Hepatocyte (in vitro differentiated cells): Measurements from ENCODE around the gene WNT5B. TPM values are rescaled to one million over a fixed set of nuclear protein-coding genes. Genes with fewer than 3 reads are reported as not detected.

Experiments used
- DNase-seq: peaks from one replicate; pipeline ENCODE4 v3.0.0-alpha.2; 2016; ENCODE audit warnings: low spot score
- H2AFZ ChIP-seq: fragments of 200-600 bp; sonication (generic); 2 replicates; pipeline ENCODE4 v1.6.0; 2016; ENCODE audit warnings: antibody characterized with exemption, mild to moderate bottlenecking
- H3K27ac ChIP-seq: fragments of 200-600 bp; sonication (generic); 2 replicates; pipeline ENCODE4 v1.5.1; 2016; ENCODE audit warnings: mild to moderate bottlenecking
- H3K27me3 ChIP-seq: fragments of 200-600 bp; sonication (generic); 2 replicates; pipeline ENCODE4 v1.6.1; 2016
- H3K36me3 ChIP-seq: fragments of 200-600 bp; sonication (generic); replicated peaks from 2 replicates; pipeline ENCODE4 v1.5.1; 2016; ENCODE audit warnings: low read depth; ENCODE audit not compliant: insufficient read depth
- H3K4me1 ChIP-seq: fragments of 200-600 bp; sonication (generic); 2 replicates; pipeline ENCODE4 v1.5.1; 2016; ENCODE audit warnings: mild to moderate bottlenecking, moderate library complexity; ENCODE audit not compliant: insufficient read depth
- H3K4me2 ChIP-seq: fragments of 200-600 bp; sonication (generic); 2 replicates; pipeline ENCODE4 v1.6.0; 2016
- H3K4me3 ChIP-seq: fragments of 200-600 bp; sonication (generic); 2 replicates; pipeline ENCODE4 v1.5.1; 2016; ENCODE audit warnings: mild to moderate bottlenecking
- H3K79me2 ChIP-seq: fragments of 200-600 bp; sonication (generic); 2 replicates; pipeline ENCODE4 v1.6.0; 2017; ENCODE audit warnings: mild to moderate bottlenecking
- H3K9me2 ChIP-seq: fragments of 200-600 bp; sonication (generic); replicated peaks from 2 replicates; pipeline ENCODE4 v1.6.0; 2017; ENCODE audit warnings: mild to moderate bottlenecking; ENCODE audit not compliant: insufficient read depth
- H3K9me3 ChIP-seq: fragments of 200-600 bp; sonication (generic); 2 replicates; pipeline ENCODE4 v1.5.1; 2016; ENCODE audit warnings: low read depth, mild to moderate bottlenecking
- H4K20me1 ChIP-seq: fragments of 200-600 bp; sonication (generic); 2 replicates; pipeline ENCODE4 v1.6.0; 2016; ENCODE audit warnings: mild to moderate bottlenecking; ENCODE audit not compliant: insufficient read depth, poor library complexity, severe bottlenecking
- CTCF ChIP-seq: fragments of 200-600 bp; sonication (generic); IDR thresholded peaks from 2 replicates; pipeline ENCODE4 v1.5.1; 2016; ENCODE audit warnings: antibody characterized with exemption, mild to moderate bottlenecking; ENCODE audit not compliant: poor library complexity
- EZH2 ChIP-seq: fragments of 200-600 bp; sonication (generic); IDR thresholded peaks from 2 replicates; pipeline ENCODE4 v1.6.1; 2016; ENCODE audit warnings: antibody characterized with exemption, mild to moderate bottlenecking, borderline replicate concordance
- EZH2phosphoT487 ChIP-seq: fragments of 200-600 bp; sonication (generic); IDR thresholded peaks from one replicate; pipeline ENCODE4 v1.6.1; 2018; ENCODE audit warnings: antibody characterized with exemption, mild to moderate bottlenecking, low read depth, moderate library complexity; ENCODE audit not compliant: unreplicated experiment, severe bottlenecking
- WGBS: methylation state at CpG from one replicate; pipeline ENCODE4 v1.1.6; 2016; ENCODE audit warnings: low lambda C conversion rate; ENCODE audit errors: missing lambda C conversion rate; 5-methylcytosine and 5-hydroxymethylcytosine counted together
- polyA plus RNA-seq: library from polyadenylated mRNA; unstranded; fragments of >200 nt; fragmentation: Nextera tagmentation; extraction: Ambion mirVana; gene quantifications from 2 replicates; pipeline ENCODE4 v1.2.1, GENCODE V29; 2016
- total RNA-seq: library from RNA; depleted of rRNA; stranded (reverse); fragments of >200 nt; gene quantifications from 2 replicates; pipeline ENCODE4 v1.2.3, GENCODE V29; 2014

The WNT5B gene
- total and polyA plus RNA-seq, 2 experiments from 2014 or later: 16.6 to 35.3 TPM

GRCh38 chr12:1590221-1590979 lies 38.6 kb upstream of the WNT5B start:
- no peaks in the 10 kb centered on the region for H3K9me2 ChIP-seq
- no peak overlapping the region for H3K27ac ChIP-seq
- no peak overlapping the region for H3K4me3 ChIP-seq
- H3K79me2 ChIP-seq: peaks cover 56% of the 10 kb centered on the region
- no peak overlapping the region for H2AFZ ChIP-seq
- H3K4me2 ChIP-seq: peak overlapping the region; percentile 97
- TF ChIP-seq EZH2phosphoT487 (no peak), EZH2 (no peak), CTCF (no peak)
- H3K36me3 ChIP-seq: no peaks in the 10 kb centered on the region
- H3K4me1 ChIP-seq: peaks cover 48% of the 10 kb centered on the region
- DNase-seq: no peak
- no peaks in the 10 kb centered on the region for H3K9me3 ChIP-seq
- WGBS: 32% methylated on average over 12 of the region's 12 CpGs
- H4K20me1 ChIP-seq: peaks cover 39% of the 10 kb centered on the region
- no peaks in the 10 kb centered on the region for H3K27me3 ChIP-seq

- Histone ChIP-seq H3K27me3 (no peaks in the 10 kb centered on the region), H3K9me2 (no peaks in the 10 kb centered on the region), H3K79me2 (peaks cover 58% of the 10 kb centered on the region), H3K4me2 (peak overlapping the region; percentile 97), H4K20me1 (peaks cover 39% of the 10 kb centered on the region), H3K36me3 (no peaks in the 10 kb centered on the region), H3K27ac (no peak overlapping the region), H2AFZ (no peak overlapping the region), H3K4me3 (no peak overlapping the region), H3K9me3 (no peaks in the 10 kb centered on the region), H3K4me1 (peaks cover 48% of the 10 kb centered on the region)
- WGBS: 26% methylated on average over 3 of the region's 3 CpGs
- TF ChIP-seq EZH2: no peak
- TF ChIP-seq CTCF: no peak
- no peak for TF ChIP-seq EZH2phosphoT487
- peak; percentile 35 for DNase-seq
Observed at GRCh38 chr12:1591034-1591433, 38.0 kb upstream of the WNT5B start.

- peaks cover 58% of the 10 kb centered on the region for H3K79me2 ChIP-seq
Observed at GRCh38 chr12:1591543-1591942, 37.5 kb upstream of the WNT5B start.

More at GRCh38 chr12:1591543-1591942, 37.5 kb upstream of the WNT5B start:
- no peaks in the 10 kb centered on the region for H3K9me3 ChIP-seq
- peaks cover 39% of the 10 kb centered on the region for H4K20me1 ChIP-seq
- peak overlapping the region; percentile 4 for H3K4me3 ChIP-seq
- H3K27ac ChIP-seq: no peak overlapping the region
- H3K9me2 ChIP-seq: no peaks in the 10 kb centered on the region
- peaks cover 48% of the 10 kb centered on the region for H3K4me1 ChIP-seq
- TF ChIP-seq EZH2phosphoT487 (no peak), CTCF (no peak), EZH2 (no peak)
- H3K36me3 ChIP-seq: no peaks in the 10 kb centered on the region
- DNase-seq: no peak
- WGBS: 36% methylated on average over 4 of the region's 4 CpGs
- no peaks in the 10 kb centered on the region for H3K27me3 ChIP-seq
- H3K4me2 ChIP-seq: peak overlapping the region; percentile 97
- H2AFZ ChIP-seq: no peak overlapping the region
